GM10266 (cell line): ENCODE measurements around the gene ARSI.

Experiments used
- DNase-seq: peaks from one replicate; pipeline ENCODE4 v3.0.0; 2012; ENCODE audit errors: extremely low spot score
- CTCF ChIP-seq: IDR thresholded peaks from 2 replicates; pipeline ENCODE4 v1.5.1; 2012; ENCODE audit warnings: mild to moderate bottlenecking, low read depth; ENCODE audit not compliant: control insufficient read depth, insufficient read depth; ENCODE audit errors: missing control alignments

The ARSI gene

GRCh38 chr5:150298701-150299451, 3.8 kb downstream of the ARSI start:
- TF ChIP-seq CTCF: no peak
- DNase-seq: no peak

- no peak for DNase-seq
- TF ChIP-seq CTCF: no peak
Measured at GRCh38 chr5:150297934-150298595, 4.6 kb downstream of the ARSI start.

- no peak for DNase-seq
- no peak for TF ChIP-seq CTCF
Measured at GRCh38 chr5:150297236-150297890, 5.3 kb downstream of the ARSI start.

- no peak for TF ChIP-seq CTCF
- DNase-seq: no peak
Measured at GRCh38 chr5:150296496-150296895, 6.2 kb downstream of the ARSI start.

- DNase-seq: no peak
- TF ChIP-seq CTCF: no peak
Measured at GRCh38 chr5:150295741-150296486, 6.8 kb downstream of the ARSI start.

GRCh38 chr5:150295172-150295634, 7.5 kb downstream of the ARSI start:
- no peak for TF ChIP-seq CTCF
- no peak for DNase-seq
